HG03108 (cell line): Measurements from ENCODE around the gene AHCYL1.
"Not testable (repeated sequence)": the region's sequence is repeated elsewhere in the genome, so short reads cannot be mapped to it uniquely, and the experiment has no call there.

Experiments
- ATAC-seq: cut with Tn5 transposase; IDR thresholded peaks from one replicate; pipeline ENCODE4 v1.9.1; 2021; ENCODE audit warnings: moderate library complexity; ENCODE audit not compliant: unreplicated experiment

AHCYL1 gene

GRCh38 chr1:109984456-109985246, at the start of gene AHCYL1:
AHCYL1 (plus strand) TSS chr1:109984765; CDS start chr1:109985053, 288 bp downstream.
- peak; percentile 94 for ATAC-seq

DNA sequence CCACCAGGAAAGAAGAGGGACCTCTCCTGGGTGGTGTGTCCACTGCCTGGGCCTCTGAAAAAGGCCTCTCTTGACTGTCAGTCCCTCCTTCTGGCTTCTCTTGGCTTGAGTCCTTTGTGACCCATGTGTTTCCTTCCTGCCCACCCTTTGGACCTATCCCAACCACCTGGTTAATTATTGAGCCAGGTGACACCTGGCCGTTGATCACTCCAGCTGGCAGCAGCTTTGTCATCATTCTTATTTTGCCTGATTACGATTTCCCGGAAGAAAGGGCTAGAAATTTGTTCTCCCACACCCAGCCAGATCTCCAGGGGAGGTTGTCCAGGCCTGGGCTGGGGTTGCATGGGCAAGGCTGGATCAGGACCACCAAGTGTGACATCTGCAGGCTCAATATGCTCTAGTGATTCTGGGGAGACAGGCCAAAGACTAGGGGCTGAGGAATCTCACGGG, 49.1 kb upstream of the AHCYL1 start:
- no peak for ATAC-seq

- ATAC-seq = no peak
These were observed 46.8 kb upstream of the AHCYL1 start for GRCh38 chr1:109937738-109938137.

- no peak for ATAC-seq
These were observed 46.0 kb upstream of the AHCYL1 start for GRCh38 chr1:109938556-109938955.

DNA sequence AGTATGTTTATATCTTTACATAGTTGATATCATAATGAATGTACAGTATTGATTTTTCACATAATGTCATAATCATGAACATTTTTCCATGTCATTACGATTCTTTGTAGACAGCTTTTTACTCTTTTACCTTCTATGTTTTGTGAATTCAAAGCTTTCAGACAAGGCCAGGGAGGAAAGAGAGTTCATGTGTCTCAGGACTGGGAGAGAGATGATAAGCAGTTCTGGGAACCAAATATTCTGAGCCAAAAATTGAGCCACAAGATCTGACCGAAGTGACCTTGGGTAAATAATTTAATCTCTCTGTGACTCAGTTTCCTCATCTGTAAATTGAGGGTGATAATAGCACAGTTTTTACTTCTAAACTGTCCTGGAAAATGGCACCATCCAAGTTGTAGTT, 42.1 kb upstream of the AHCYL1 start:
- no peak for ATAC-seq

- ATAC-seq = no peak
These were observed 40.0 kb upstream of the AHCYL1 start for GRCh38 chr1:109944541-109944940.

DNA sequence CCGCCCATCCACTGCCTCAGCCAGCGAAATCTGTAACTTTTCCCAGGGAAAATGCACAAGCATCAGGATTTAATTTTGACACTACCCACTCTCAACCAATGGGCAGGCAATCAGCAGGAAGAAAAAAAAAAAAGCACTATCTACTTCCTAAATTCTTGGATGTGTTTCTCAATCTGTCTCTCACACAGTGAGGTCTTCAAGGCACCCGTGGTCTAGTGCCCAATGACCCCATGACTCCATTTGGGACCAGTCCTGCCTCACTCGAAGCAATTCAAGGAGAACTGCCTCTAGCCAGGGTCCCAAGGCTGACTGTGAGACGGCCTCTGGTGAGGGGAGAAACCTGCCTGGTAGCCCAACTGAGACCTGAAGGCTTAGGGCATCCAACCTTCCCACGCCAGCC, 38.1 kb upstream of the AHCYL1 start:
- ATAC-seq = no peak

- ATAC-seq = no peak
These were observed 36.8 kb upstream of the AHCYL1 start for GRCh38 chr1:109947582-109948284.

GRCh38 chr1:109948285-109948630, 36.3 kb upstream of the AHCYL1 start:
- no peak for ATAC-seq

DNA sequence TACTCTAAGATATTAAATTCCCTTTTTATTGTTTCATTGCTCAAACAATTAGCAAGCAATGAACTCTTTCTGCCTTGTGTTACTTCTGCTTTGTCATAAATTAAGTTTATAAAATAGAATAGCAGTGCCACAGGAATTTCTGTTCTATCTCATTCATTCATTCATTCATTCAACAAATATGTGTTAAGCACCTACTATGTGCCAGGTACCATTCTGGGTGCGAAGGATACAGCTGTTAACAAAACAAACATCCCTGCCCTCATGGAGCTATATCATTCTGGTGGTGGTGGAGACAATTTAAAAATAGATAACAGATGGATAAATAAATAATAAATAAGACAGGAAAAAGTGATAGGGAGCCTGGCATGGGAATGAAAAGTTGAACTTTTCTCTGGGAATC, 34.5 kb upstream of the AHCYL1 start:
- no peak for ATAC-seq

- ATAC-seq = no peak
These were observed 34.1 kb upstream of the AHCYL1 start for GRCh38 chr1:109950509-109950908.

DNA sequence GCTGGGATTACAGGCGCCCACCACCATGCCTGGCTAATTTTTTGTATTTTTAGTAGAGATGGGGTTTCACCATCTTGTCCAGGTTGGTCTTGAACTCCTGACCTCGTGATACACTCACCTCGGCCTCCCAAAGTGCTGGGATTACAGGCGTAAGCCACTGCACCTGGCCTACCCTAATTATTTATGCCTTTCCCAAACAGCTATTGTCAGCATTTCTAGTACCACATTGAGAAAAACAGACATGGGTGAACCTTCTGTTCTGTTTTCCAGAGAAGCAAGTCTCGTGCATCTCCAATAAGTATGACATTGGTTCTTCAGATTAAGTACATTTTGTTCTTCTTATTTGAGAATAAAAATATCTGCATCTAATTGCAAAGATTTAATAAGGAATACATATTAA, 33.1 kb upstream of the AHCYL1 start:
- ATAC-seq = not testable (repeated sequence)

DNA sequence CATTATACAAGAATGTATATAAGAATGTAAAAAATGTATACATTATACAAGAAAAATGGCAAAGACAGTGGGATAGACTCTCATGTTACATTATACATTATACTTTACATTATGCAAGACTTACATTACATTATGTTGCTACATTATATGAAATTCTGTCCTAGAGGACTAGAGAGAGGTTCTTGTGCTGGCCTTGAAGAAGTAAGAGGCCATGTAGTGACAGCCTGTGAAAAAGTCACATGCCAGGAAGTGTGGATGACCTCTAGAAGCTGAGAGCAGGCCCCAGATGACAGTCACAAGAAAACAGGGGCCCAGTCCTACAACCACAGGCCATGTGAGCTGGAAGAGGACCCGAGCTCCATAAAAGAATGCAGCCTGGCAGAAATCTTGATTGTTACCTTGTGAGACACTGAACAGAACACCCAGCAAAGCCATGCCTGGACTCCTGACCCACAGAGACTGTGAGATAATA, 30.5 kb upstream of the AHCYL1 start:
- ATAC-seq = no peak

DNA sequence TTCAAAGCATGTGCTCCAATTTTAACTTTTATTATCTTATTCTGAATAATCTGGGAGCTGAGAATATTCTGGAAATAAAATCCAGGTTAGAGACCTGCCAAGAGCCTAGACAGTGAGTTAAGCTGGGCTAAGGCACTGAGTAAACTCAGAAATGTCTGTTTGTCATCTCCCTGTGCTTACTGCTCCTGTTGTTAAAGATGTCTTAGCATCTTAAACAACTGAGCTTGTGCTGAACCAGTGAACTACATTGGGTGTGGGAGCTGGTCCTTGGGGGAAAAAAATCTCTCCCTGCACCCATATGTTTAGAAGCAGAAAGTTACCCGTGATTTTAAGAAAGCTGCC, 25.0 kb upstream of the AHCYL1 start:
- ATAC-seq = no peak

DNA sequence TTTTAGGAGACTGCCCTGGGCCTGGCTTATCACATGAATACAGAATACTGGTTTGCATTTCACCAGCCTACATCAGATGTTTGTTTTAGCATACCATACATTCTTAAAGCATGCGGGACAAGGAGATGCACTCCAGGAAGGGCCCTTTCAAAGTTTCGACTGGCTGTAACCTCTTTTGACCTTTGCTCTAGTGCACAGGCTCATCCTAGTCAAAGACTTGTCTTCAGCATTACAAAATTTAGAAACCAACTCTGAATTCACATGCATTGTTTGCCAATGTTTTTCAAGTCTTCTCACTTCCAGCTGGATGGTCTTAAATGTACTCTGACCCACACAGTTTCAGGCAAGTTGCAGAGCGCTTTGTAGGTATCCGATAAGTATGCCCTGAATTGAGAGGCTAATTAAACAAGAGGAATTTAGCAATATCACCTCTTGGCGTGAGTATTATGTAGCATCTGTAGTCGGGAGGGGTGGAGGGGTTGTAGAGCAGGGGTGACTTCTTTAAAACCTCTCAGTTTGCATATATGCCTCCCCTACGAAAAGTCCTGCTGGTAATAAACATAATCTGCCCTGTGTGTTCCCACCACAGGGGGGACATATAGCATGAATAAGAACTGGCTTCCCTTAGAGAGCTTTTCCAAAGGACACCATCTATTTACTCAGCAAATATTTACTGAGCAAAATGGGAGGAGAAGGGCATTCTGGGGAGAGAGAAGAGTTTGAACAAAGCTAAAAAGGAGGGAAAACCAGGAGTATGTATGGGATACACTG, 24.4 kb upstream of the AHCYL1 start:
- ATAC-seq = no peak

DNA sequence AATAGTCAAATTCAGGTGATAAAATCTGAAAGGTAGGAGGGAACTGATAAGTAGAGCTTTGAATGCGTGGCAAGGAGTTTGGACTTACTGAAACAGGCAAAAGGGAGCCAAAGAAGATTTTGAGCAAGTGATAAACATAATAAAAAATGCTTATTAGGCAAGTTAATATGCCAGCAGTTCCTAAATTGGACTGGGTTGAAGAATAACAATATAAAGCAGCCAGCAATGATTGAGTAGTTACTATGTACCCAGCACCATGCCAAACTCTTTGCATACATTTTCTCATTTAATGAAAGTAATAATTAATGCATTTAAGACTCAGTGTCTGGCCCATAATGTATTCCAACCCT, 23.8 kb upstream of the AHCYL1 start:
- no peak for ATAC-seq

- no peak for ATAC-seq
These were observed 20.7 kb upstream of the AHCYL1 start for GRCh38 chr1:109963864-109964263.

- no peak for ATAC-seq
These were observed 15.3 kb upstream of the AHCYL1 start for GRCh38 chr1:109969146-109969829.

DNA sequence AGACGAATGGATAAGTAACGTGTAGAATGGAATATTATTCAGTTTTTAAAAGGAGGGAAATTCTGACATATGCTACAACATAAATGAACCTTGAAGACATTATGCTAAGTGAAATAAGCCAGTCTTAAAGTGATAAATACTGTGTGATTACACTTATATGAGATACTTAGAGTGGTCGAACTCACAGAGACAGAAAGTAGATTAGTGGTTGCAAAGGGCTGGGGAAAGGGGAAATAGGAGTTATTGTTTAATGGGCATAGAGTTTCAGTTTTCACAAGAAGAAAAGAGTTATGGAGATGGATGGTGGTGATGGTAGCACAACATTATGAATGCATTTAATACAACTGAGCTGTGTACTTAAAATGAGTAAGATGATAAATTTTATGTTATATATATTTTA, 14.7 kb upstream of the AHCYL1 start:
- no peak for ATAC-seq

GRCh38 chr1:109971559-109971958, 13.0 kb upstream of the AHCYL1 start:
- ATAC-seq = no peak

DNA sequence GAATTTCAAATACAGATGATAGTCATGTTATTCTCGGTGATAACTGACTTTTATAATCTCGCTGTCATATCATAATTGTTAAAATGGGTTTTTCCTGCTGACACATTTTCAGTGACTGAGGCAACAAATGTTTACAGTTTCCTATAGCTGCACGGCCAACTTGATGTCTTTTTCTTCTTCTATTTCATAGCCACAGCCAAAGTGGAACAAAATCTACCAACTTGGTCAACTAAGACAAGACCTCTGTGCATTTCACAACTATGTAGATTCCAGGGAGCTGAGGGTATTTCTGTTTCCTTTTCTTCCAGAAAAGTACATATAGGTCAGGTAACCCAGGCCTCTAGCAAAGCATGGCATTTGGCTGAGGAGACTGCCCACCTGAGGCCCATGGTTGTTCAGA, 10.4 kb upstream of the AHCYL1 start:
- ATAC-seq = no peak
